H1 (cell line): ENCODE data around the gene ASCC3. TPM values are rescaled to one million over a fixed set of nuclear protein-coding genes. Genes with fewer than 3 reads are reported as not detected.

Experiments used
- CTCF ChIA-PET: fragments of 300-600 bp; sonication (Branson Sonifier 250); formaldehyde crosslinking; loops from one replicate; lab custom pipeline; 2021; ENCODE audit not compliant: partially characterized antibody; lab: Charles Lee
- POLR2A ChIA-PET: fragments of 300-600 bp; sonication (Branson Sonifier 250); formaldehyde crosslinking; loops from one replicate; lab custom pipeline; 2021; ENCODE audit warnings: inconsistent platforms; ENCODE audit not compliant: partially characterized antibody; lab: Charles Lee
- DNase-seq, 2 experiments: peaks; one replicate each; pipeline versions ENCODE4 v3.0.0 to v3.0.0-alpha.2; 2010 to 2022; ENCODE audit warnings: low spot score in 2 of 2, low read depth in 1 of 2, mixed read lengths in 1 of 2
- FAIRE-seq: peaks from 2 replicates; lab custom pipeline; 2011; peaks lifted over from hg19 to GRCh38; lab: Jason Lieb, UNC
- H2AFZ ChIP-seq: 2 replicates; pipeline ENCODE4 v1.8.1; 2012; ENCODE audit warnings: low read length, inconsistent platforms
- H2AK5ac ChIP-seq: 2 replicates; pipeline ENCODE4 v1.6.1; 2013; ENCODE audit warnings: low read depth, low read length
- H2BK120ac ChIP-seq: replicated peaks from 2 replicates; pipeline ENCODE3; 2013; ENCODE audit warnings: low read depth, low read length, inconsistent platforms
- H2BK12ac ChIP-seq: 2 replicates; pipeline ENCODE4 v1.6.1; 2013; ENCODE audit warnings: low read depth, low read length
- H2BK15ac ChIP-seq: 2 replicates; pipeline ENCODE4 v1.6.1; 2013; ENCODE audit warnings: low read length
- H2BK20ac ChIP-seq: 2 replicates; pipeline ENCODE4 v1.6.1; 2013; ENCODE audit warnings: low read length
- H2BK5ac ChIP-seq: 2 replicates; pipeline ENCODE4 v1.6.1; 2013; ENCODE audit warnings: low read depth, low read length
- H3K14ac ChIP-seq: 2 replicates; pipeline ENCODE4 v1.6.1; 2013; ENCODE audit warnings: inconsistent platforms; ENCODE audit not compliant: insufficient read length
- H3K18ac ChIP-seq: 2 replicates; pipeline ENCODE4 v1.6.1; 2013; ENCODE audit warnings: low read length; ENCODE audit errors: extremely low read depth
- H3K23ac ChIP-seq: 2 replicates; pipeline ENCODE4 v1.6.1; 2013; ENCODE audit warnings: inconsistent platforms; ENCODE audit not compliant: insufficient read length
- H3K23me2 ChIP-seq: 2 replicates; pipeline ENCODE4 v1.6.1; 2013; ENCODE audit warnings: low read depth, low read length
- H3K27ac ChIP-seq: 2 replicates; pipeline ENCODE4 v1.6.1; 2011; ENCODE audit warnings: low read depth, low read length, inconsistent platforms
- H3K27me3 ChIP-seq, 4 experiments: replicated peaks in 1 of 4; 1 replicate in 1 of 4; 2 replicates in 3 of 4; pipeline versions ENCODE4 v1.6.1 to v1.8.1; 2011 to 2013; ENCODE audit warnings: low read length in 3 of 4, mild to moderate bottlenecking in 3 of 4, inconsistent platforms in 2 of 4, mixed read lengths in 2 of 4, moderate library complexity in 1 of 4; ENCODE audit not compliant: control insufficient read depth in 3 of 4, insufficient read depth in 3 of 4; ENCODE audit errors: extremely low read depth in 1 of 4
- H3K36me3 ChIP-seq, 4 experiments: 2 replicates each; pipeline versions ENCODE4 v1.6.1 to v1.8.1; 2011 to 2013; ENCODE audit warnings: mild to moderate bottlenecking in 4 of 4, low read length in 3 of 4, moderate library complexity in 2 of 4, control low read depth in 1 of 4, inconsistent platforms in 1 of 4; ENCODE audit not compliant: insufficient read depth in 4 of 4, control insufficient read depth in 2 of 4
- H3K4ac ChIP-seq: replicated peaks from 2 replicates; pipeline ENCODE3; 2013; ENCODE audit warnings: low read length, low read depth, mixed read lengths, inconsistent platforms; ENCODE audit not compliant: insufficient read length
- H3K4me1 ChIP-seq, 4 experiments: replicated peaks in 1 of 4; 1 replicate in 1 of 4; 2 replicates in 3 of 4; pipeline versions ENCODE4 v1.6.1 to v1.8.1; 2011 to 2013; ENCODE audit warnings: low read length in 3 of 4, inconsistent platforms in 2 of 4, mixed read lengths in 1 of 4; ENCODE audit not compliant: insufficient read depth in 4 of 4, control insufficient read depth in 3 of 4
- H3K4me2 ChIP-seq, 2 experiments: 2 replicates each; pipeline versions ENCODE4 v1.6.1 to v1.8.1; 2011 to 2013; ENCODE audit warnings: low read depth in 2 of 2, low read length in 2 of 2, control low read depth in 1 of 2, inconsistent platforms in 1 of 2, mild to moderate bottlenecking in 1 of 2; ENCODE audit not compliant: insufficient read depth in 1 of 2
- H3K4me3 ChIP-seq, 4 experiments: fragments of 200-600, 300-600 bp in 1 of 4; sonication (generic), shearing (Covaris generic), sonication (Bioruptor Twin) in 1 of 4; 2 replicates each; pipeline versions ENCODE4 v1.5.1 to v1.8.1; 2011 to 2016; ENCODE audit warnings: low read length in 4 of 4, low read depth in 3 of 4, control low read depth in 2 of 4, inconsistent platforms in 2 of 4, mild to moderate bottlenecking in 2 of 4, mixed read lengths in 1 of 4, moderate library complexity in 1 of 4; ENCODE audit not compliant: insufficient read depth in 2 of 4; ENCODE audit errors: extremely low read depth in 1 of 4
- H3K56ac ChIP-seq: replicated peaks from 2 replicates; pipeline ENCODE3; 2013; ENCODE audit warnings: low read depth, mild to moderate bottlenecking, mixed read lengths, low read length, inconsistent platforms; ENCODE audit not compliant: insufficient read length
- H3K79me1 ChIP-seq: 2 replicates; pipeline ENCODE4 v1.6.1; 2013; ENCODE audit warnings: low read depth, low read length, control low read depth
- H3K79me2 ChIP-seq, 2 experiments: 2 replicates each; pipeline versions ENCODE4 v1.6.1 to v1.8.1; 2012 to 2013; ENCODE audit warnings: low read length in 2 of 2, mild to moderate bottlenecking in 2 of 2, inconsistent platforms in 1 of 2; ENCODE audit not compliant: insufficient read depth in 2 of 2, control insufficient read depth in 1 of 2
- H3K9ac ChIP-seq, 4 experiments: replicated peaks in 1 of 4; 1 replicate in 1 of 4; 2 replicates in 3 of 4; pipeline versions ENCODE4 v1.6.1 to v1.8.1; 2011 to 2013; ENCODE audit warnings: low read depth in 3 of 4, low read length in 3 of 4, control low read depth in 2 of 4, mild to moderate bottlenecking in 2 of 4, moderate library complexity in 2 of 4, inconsistent platforms in 1 of 4; ENCODE audit errors: extremely low read depth in 1 of 4
- H3K9me3 ChIP-seq, 2 experiments: 2 replicates each; pipeline versions ENCODE4 v1.6.1 to v1.8.1; 2012 to 2013; ENCODE audit warnings: mild to moderate bottlenecking in 2 of 2, moderate library complexity in 2 of 2, control low read depth in 1 of 2, inconsistent platforms in 1 of 2, low read depth in 1 of 2, low read length in 1 of 2, mixed read lengths in 1 of 2; ENCODE audit not compliant: insufficient read depth in 2 of 2
- H4K20me1 ChIP-seq, 2 experiments: replicated peaks in 1 of 2; 2 replicates each; pipeline versions ENCODE3 to v1.8.1; 2011 to 2013; ENCODE audit warnings: inconsistent platforms in 2 of 2, low read length in 2 of 2, mild to moderate bottlenecking in 1 of 2; ENCODE audit not compliant: insufficient read depth in 2 of 2, control insufficient read depth in 1 of 2
- H4K5ac ChIP-seq: 2 replicates; pipeline ENCODE4 v1.6.1; 2013; ENCODE audit warnings: low read length, low read depth, mixed read lengths, inconsistent platforms; ENCODE audit not compliant: insufficient read length
- H4K8ac ChIP-seq: 2 replicates; pipeline ENCODE4 v1.8.0; 2013; ENCODE audit warnings: mild to moderate bottlenecking, moderate library complexity, low read length, inconsistent platforms; ENCODE audit not compliant: insufficient read depth; ENCODE audit errors: extremely low read depth
- H4K91ac ChIP-seq: replicated peaks from 2 replicates; pipeline ENCODE3; 2013; ENCODE audit warnings: low read length, mixed read lengths, inconsistent platforms; ENCODE audit not compliant: insufficient read length
- KDM4A ChIP-seq: IDR thresholded peaks from one replicate; pipeline ENCODE4 v1.7.1; 2012; ENCODE audit warnings: low read depth, mild to moderate bottlenecking, moderate library complexity, low read length, inconsistent platforms; ENCODE audit not compliant: severe bottlenecking
- WGBS, 2 experiments: shearing (Covaris generic) in 1 of 2; methylation state at CpG; one replicate each; pipeline versions ENCODE4 v1.1.6 to v1.1.7; 2013 to 2015; ENCODE audit warnings: low lambda C conversion rate in 2 of 2, mixed read lengths in 2 of 2, inconsistent platforms in 1 of 2, low coverage in 1 of 2, missing lambda C conversion rate in 1 of 2; ENCODE audit not compliant: insufficient replicate concordance in 2 of 2, insufficient coverage in 1 of 2, insufficient read length in 1 of 2; ENCODE audit errors: extremely low coverage in 1 of 2, missing lambda C conversion rate in 1 of 2; 5-methylcytosine and 5-hydroxymethylcytosine counted together
- polyA plus RNA-seq, 7 experiments: library from polyadenylated mRNA; depleted of rRNA in 3 of 7; stranded (reverse) in 5 of 7; unstranded in 2 of 7; fragments of >200 nt in 5 of 7; fragments of 200-250 nt in 2 of 7; gene quantifications; 1 replicate in 5 of 7; 2 replicates in 1 of 7; 4 replicates in 1 of 7; pipeline versions ENCODE4 v1.2.1 to v1.2.3, GENCODE V29; 2011 to 2013; ENCODE audit warnings: missing spikeins in 2 of 7, mixed read lengths in 2 of 7
- total RNA-seq: library from RNA; stranded (reverse); fragmentation: NEBNext Ultra II Directional; extraction: Animal tissue kit (Norgen Biotek cat#: 25700); gene quantifications from 2 replicates; pipeline ENCODE4 v1.2.1, GENCODE V29; 2021

ASCC3 gene
- total and polyA plus RNA-seq, 2 of the 8 experiments (the other 6 are each of a cell fraction or from before 2014, with no cell fraction given) = 37.5 to 77.8 TPM

DNA sequence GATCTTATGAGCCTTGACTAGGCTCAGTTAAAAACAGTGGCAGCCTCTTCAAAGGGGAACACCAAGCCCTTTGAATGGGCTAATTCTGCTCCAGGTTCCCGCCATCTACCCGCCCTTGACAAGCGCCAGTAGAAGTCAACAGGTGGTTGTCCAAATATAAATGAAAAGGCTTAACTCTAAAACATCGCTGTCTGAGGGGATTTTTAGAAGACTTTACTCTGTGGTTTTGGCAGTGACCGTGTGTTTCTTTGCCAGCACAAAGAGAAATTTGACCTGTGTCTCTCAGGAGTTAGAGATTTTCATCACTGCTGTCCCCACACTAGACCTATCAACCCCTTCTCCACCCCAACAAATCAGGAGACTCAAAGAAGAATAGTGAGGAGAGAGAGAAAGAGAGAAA lies 396.7 kb downstream of the ASCC3 start:
- no peak overlapping the region for H3K4ac ChIP-seq
- no peak overlapping the region for H2AK5ac ChIP-seq
- no peaks in the 10 kb centered on the region for H3K79me1 ChIP-seq
- DNase-seq (no peak), FAIRE-seq (no peak)
- TF ChIP-seq KDM4A = no peak
- H2BK12ac ChIP-seq = no peak overlapping the region
- ChIA-PET CTCF (interaction anchor here (1.0 kb wide), 1 partner anchor 179 kb away, joined by 4 read pairs; no protein-coding TSS in a partner anchor), POLR2A (no interaction called here)
- no peak overlapping the region for H3K56ac ChIP-seq
- no peak overlapping the region for H3K27ac ChIP-seq
- no peaks in the 10 kb centered on the region for H3K9me3 ChIP-seq
- H2AFZ ChIP-seq = no peak overlapping the region
- no peaks in the 10 kb centered on the region for H3K27me3 ChIP-seq
- H2BK20ac ChIP-seq = no peak overlapping the region
- no peaks in the 10 kb centered on the region for H3K23me2 ChIP-seq
- no peak overlapping the region for H3K4me2 ChIP-seq
- no peak overlapping the region for H4K5ac ChIP-seq
- H3K79me2 ChIP-seq = no peaks in the 10 kb centered on the region
- H3K4me1 ChIP-seq = no peaks in the 10 kb centered on the region
- 88% methylated on average over 5 of the region's 5 CpGs; no CpG with 5 or more reads in 1 of the 2 experiments for WGBS, 2 experiments
- H3K4me3 ChIP-seq = no peak overlapping the region
- H3K18ac ChIP-seq = no peak overlapping the region
- H4K20me1 ChIP-seq = no peaks in the 10 kb centered on the region
- H4K8ac ChIP-seq = no peak overlapping the region
- no peaks in the 10 kb centered on the region for H3K36me3 ChIP-seq
- no peak overlapping the region for H4K91ac ChIP-seq
- no peak overlapping the region for H3K14ac ChIP-seq
- no peak overlapping the region for H2BK5ac ChIP-seq
- no peak overlapping the region for H2BK15ac ChIP-seq
- H3K23ac ChIP-seq = no peak overlapping the region
- no peak overlapping the region for H3K9ac ChIP-seq
- no peak overlapping the region for H2BK120ac ChIP-seq
